B cell (primary cell): Measurements from ENCODE around the gene GAK. TPM values are rescaled to one million over a fixed set of nuclear protein-coding genes. Genes with fewer than 3 reads are reported as not detected.

Source experiments
- ATAC-seq: fragments of 200-7000 bp; cut with Tn5 transposase; one replicate; pipeline ENCODE4 v1.10.0; 2021; ENCODE audit warnings: low read depth, mild to moderate bottlenecking, moderate number of reproducible peaks, moderate library complexity
- CTCF ChIA-PET: fragments of 350-600 bp; sonication (Branson Sonifier 250); formaldehyde crosslinking; loops from one replicate; lab custom pipeline; 2021; ENCODE audit warnings: antibody characterized with exemption, inconsistent platforms; lab: Charles Lee
- POLR2A ChIA-PET: fragments of 350-600 bp; sonication (Branson Sonifier 250); formaldehyde crosslinking; loops from one replicate; lab custom pipeline; 2021; ENCODE audit warnings: antibody characterized with exemption; lab: Charles Lee
- DNase-seq: peaks from one replicate; pipeline ENCODE4 v3.0.0; 2013
- H2AFZ ChIP-seq: 2 replicates; pipeline ENCODE4 v1.6.1; 2012; ENCODE audit warnings: mild to moderate bottlenecking, low read depth, low read length; ENCODE audit not compliant: insufficient read depth, poor library complexity, severe bottlenecking
- H3K27ac ChIP-seq, 2 donors: 1 replicate in 1 of 2; 2 replicates in 1 of 2; pipeline ENCODE4 v1.5.1; 2012 to 2013; ENCODE audit warnings: low read length in 2 of 2, mild to moderate bottlenecking in 2 of 2, moderate library complexity in 1 of 2
- H3K27me3 ChIP-seq, 4 experiments: fragments of 200-600 bp in 1 of 4; sonication (generic) in 1 of 4; replicated peaks in 1 of 4; 1 replicate in 2 of 4; 2 replicates in 2 of 4; pipeline versions ENCODE4 v1.6.1 to v1.7.0; 2013 to 2016; ENCODE audit warnings: low read length in 3 of 4, mild to moderate bottlenecking in 2 of 4, mixed read lengths in 1 of 4, moderate library complexity in 1 of 4; ENCODE audit not compliant: insufficient read depth in 4 of 4, control insufficient read depth in 3 of 4; ENCODE audit errors: control extremely low read depth in 1 of 4
- H3K36me3 ChIP-seq, 2 experiments: replicated peaks in 1 of 2; 1 replicate in 1 of 2; 2 replicates in 1 of 2; pipeline versions ENCODE4 v1.6.1 to v1.7.1; 2013; ENCODE audit warnings: low read length in 1 of 2; ENCODE audit not compliant: insufficient read depth in 2 of 2, control insufficient read depth in 1 of 2; ENCODE audit errors: control extremely low read depth in 1 of 2, extremely low read depth in 1 of 2
- H3K4me1 ChIP-seq, 2 donors: fragments of 200-600 bp in 1 of 2; sonication (generic) in 1 of 2; 1 replicate in 1 of 2; 2 replicates in 1 of 2; pipeline versions ENCODE4 v1.5.1 to v1.6.1; 2013 to 2017; ENCODE audit warnings: low read length in 2 of 2; ENCODE audit not compliant: control insufficient read depth in 2 of 2, insufficient read depth in 2 of 2
- H3K4me2 ChIP-seq: replicated peaks from 2 replicates; pipeline ENCODE3; 2012; ENCODE audit warnings: mild to moderate bottlenecking, low read depth, low read length; ENCODE audit not compliant: poor library complexity, severe bottlenecking
- H3K4me3 ChIP-seq, 5 experiments: fragments of 200-600 bp in 1 of 5; sonication (generic) in 1 of 5; 1 replicate in 3 of 5; 2 replicates in 2 of 5; pipeline versions ENCODE4 v1.5.1 to v1.7.0; 2011 to 2016; ENCODE audit warnings: low read length in 4 of 5, mild to moderate bottlenecking in 4 of 5, low read depth in 2 of 5, control low read depth in 1 of 5, moderate library complexity in 1 of 5; ENCODE audit not compliant: insufficient read depth in 1 of 5; ENCODE audit errors: control extremely low read depth in 1 of 5, extremely low read depth in 1 of 5
- H3K79me2 ChIP-seq: fragments of 200-600 bp; sonication (generic); one replicate; pipeline ENCODE4 v1.6.0; 2016; ENCODE audit warnings: low read length; ENCODE audit not compliant: control insufficient read depth, insufficient read depth
- H3K9ac ChIP-seq: fragments of 200-600 bp; sonication (generic); 2 replicates; pipeline ENCODE4 v1.6.1; 2017; ENCODE audit warnings: mild to moderate bottlenecking, low read length, moderate library complexity
- H3K9me3 ChIP-seq, 3 donors: one replicate each; pipeline versions ENCODE4 v1.6.1 to v1.7.1; 2013; ENCODE audit warnings: low read length in 2 of 3; ENCODE audit not compliant: control insufficient read depth in 2 of 3, insufficient read depth in 1 of 3; ENCODE audit errors: control extremely low read depth in 1 of 3
- H4K20me1 ChIP-seq: 2 replicates; pipeline ENCODE4 v1.6.0; 2012; ENCODE audit warnings: mild to moderate bottlenecking, low read length; ENCODE audit not compliant: insufficient read depth, control insufficient read depth, poor library complexity, severe bottlenecking
- H3K27ac Mint-ChIP-seq: one replicate; pipeline ENCODE4 v1.8.0; 2021; ENCODE audit warnings: mixed read lengths
- H3K27me3 Mint-ChIP-seq: one replicate; pipeline ENCODE4 v1.8.0; 2021; ENCODE audit warnings: mixed read lengths
- H3K4me1 Mint-ChIP-seq: one replicate; pipeline ENCODE4 v1.8.0; 2021; ENCODE audit warnings: mixed read lengths
- H3K4me3 Mint-ChIP-seq: one replicate; pipeline ENCODE4 v1.8.0; 2021; ENCODE audit warnings: mixed read lengths
- H3K9me3 Mint-ChIP-seq: one replicate; pipeline ENCODE4 v1.8.0; 2022; ENCODE audit warnings: mixed read lengths; ENCODE audit not compliant: insufficient read depth
- CTCF ChIP-seq: fragments of 200-600 bp; IDR thresholded peaks from one replicate; pipeline ENCODE4 v1.8.0; 2022; ENCODE audit warnings: antibody characterized with exemption, mild to moderate bottlenecking
- EZH2 ChIP-seq: IDR thresholded peaks from 2 replicates; pipeline ENCODE4 v1.6.1; 2012; ENCODE audit warnings: borderline replicate concordance, low read depth, mild to moderate bottlenecking, moderate library complexity, low read length; ENCODE audit not compliant: insufficient read depth, poor library complexity, severe bottlenecking
- WGBS: methylation state at CpG from one replicate; pipeline ENCODE4 v1.1.5; 2013; ENCODE audit warnings: missing lambda C conversion rate; ENCODE audit not compliant: insufficient coverage; 5-methylcytosine and 5-hydroxymethylcytosine counted together
- intact Hi-C: fragments of 100-400 bp; cut with micrococcal nuclease; formaldehyde crosslinking; loops from one replicate; pipeline ENCODE4 v1.10.0; 2022
- polyA plus RNA-seq: library from polyadenylated mRNA; depleted of rRNA; stranded (reverse); fragments of >200 nt; gene quantifications from 2 replicates; pipeline ENCODE4 v1.2.3, GENCODE V29; 2012
- total RNA-seq, 2 donors: library from RNA; stranded (reverse); fragments of 120-200 nt in 1 of 2; gene quantifications; 1 replicate in 1 of 2; 2 replicates in 1 of 2; pipeline versions ENCODE4 v1.2.3 to v1.2.4, GENCODE V29; 2013 to 2022

GAK gene
- total and polyA plus RNA-seq, 2 donors (not counting 1 experiment from before 2014, with no cell fraction given): 113 to 283 TPM

GRCh38 chr4:877502-877901 lies 54.6 kb downstream of the GAK start:
- no peak overlapping the region for H2AFZ ChIP-seq
- ATAC-seq: no peak
- H3K9ac ChIP-seq: no peak overlapping the region
- WGBS: 98% methylated on average over 19 of the region's 25 CpGs
- ChIA-PET POLR2A (no interaction called here), CTCF (interaction anchor here (2.0 kb wide), 1 partner anchor 110 kb away, joined by 7 read pairs; the partner anchor contains the start of gene IDUA)
- intact Hi-C loops: no loop called here
- peaks cover 11 to 81% of the 10 kb centered on the region in 2 experiments for H3K36me3 ChIP-seq
- Mint-ChIP-seq H3K4me1 (no peaks in the 10 kb centered on the region), H3K27me3 (no peaks in the 10 kb centered on the region), H3K4me3 (no peak overlapping the region), H3K9me3 (no peaks in the 10 kb centered on the region), H3K27ac (no peak overlapping the region)
- no peaks in the 10 kb centered on the region for H3K79me2 ChIP-seq
- no peaks in the 10 kb centered on the region for H3K4me1 ChIP-seq
- DNase-seq: no peak
- H3K27ac ChIP-seq: no peak overlapping the region
- no peak for TF ChIP-seq CTCF
- no peak for TF ChIP-seq EZH2
- H3K4me2 ChIP-seq: no peak overlapping the region
- peaks cover 7% of the 10 kb centered on the region for H4K20me1 ChIP-seq
- no peaks in the 10 kb centered on the region for H3K9me3 ChIP-seq
- H3K27me3 ChIP-seq: no peaks in the 10 kb centered on the region
- H3K4me3 ChIP-seq: no peak overlapping the region

GRCh38 chr4:876780-877179 lies 55.3 kb downstream of the GAK start:
- no peaks in the 10 kb centered on the region for H3K9me3 Mint-ChIP-seq
- intact Hi-C loops: loop anchor here (1.0 kb wide), 1 partner anchor 111 kb away; the partner anchor contains the start of gene IDUA

More at GRCh38 chr4:876780-877179, 55.3 kb downstream of the GAK start:
- H3K27me3 ChIP-seq: no peaks in the 10 kb centered on the region
- peak; percentile 44 for DNase-seq
- H3K9me3 ChIP-seq: no peaks in the 10 kb centered on the region
- no peak overlapping the region for H3K4me2 ChIP-seq
- H3K9ac ChIP-seq: no peak overlapping the region
- H3K4me1 ChIP-seq: no peaks in the 10 kb centered on the region
- TF ChIP-seq CTCF (peak; percentile 31), EZH2 (no peak)
- no peaks in the 10 kb centered on the region for H3K4me1 Mint-ChIP-seq
- H3K4me3 ChIP-seq: no peak overlapping the region
- CTCF ChIA-PET: interaction anchor here (1.6 kb wide), 1 partner anchor 110 kb away, joined by 5 read pairs; the partner anchor contains the start of gene IDUA
- WGBS: 97% methylated on average over 24 of the region's 24 CpGs
- H2AFZ ChIP-seq: no peak overlapping the region
- H3K36me3 ChIP-seq: peaks cover 11 to 83% of the 10 kb centered on the region in 2 experiments
- no peak for ATAC-seq
- POLR2A ChIA-PET: no interaction called here
- no peaks in the 10 kb centered on the region for H3K79me2 ChIP-seq
- H3K27ac ChIP-seq: no peak overlapping the region
- no peaks in the 10 kb centered on the region for H3K27me3 Mint-ChIP-seq
- H3K27ac Mint-ChIP-seq: no peak overlapping the region
- H3K4me3 Mint-ChIP-seq: no peak overlapping the region
- peaks cover 7% of the 10 kb centered on the region for H4K20me1 ChIP-seq
